H1 (cell line): Measurements from ENCODE around the gene HECTD4. TPM values are rescaled to one million over a fixed set of nuclear protein-coding genes. Genes with fewer than 3 reads are reported as not detected.

Source experiments
- CTCF ChIA-PET: fragments of 300-600 bp; sonication (Branson Sonifier 250); formaldehyde crosslinking; loops from one replicate; lab custom pipeline; 2021; ENCODE audit not compliant: partially characterized antibody; lab: Charles Lee
- POLR2A ChIA-PET: fragments of 300-600 bp; sonication (Branson Sonifier 250); formaldehyde crosslinking; loops from one replicate; lab custom pipeline; 2021; ENCODE audit warnings: inconsistent platforms; ENCODE audit not compliant: partially characterized antibody; lab: Charles Lee
- DNase-seq, 2 experiments: peaks; one replicate each; pipeline versions ENCODE4 v3.0.0 to v3.0.0-alpha.2; 2010 to 2022; ENCODE audit warnings: low spot score in 2 of 2, low read depth in 1 of 2, mixed read lengths in 1 of 2
- FAIRE-seq: peaks from 2 replicates; lab custom pipeline; 2011; peaks lifted over from hg19 to GRCh38; lab: Jason Lieb, UNC
- H2AFZ ChIP-seq: 2 replicates; pipeline ENCODE4 v1.8.1; 2012; ENCODE audit warnings: low read length, inconsistent platforms
- H2AK5ac ChIP-seq: 2 replicates; pipeline ENCODE4 v1.6.1; 2013; ENCODE audit warnings: low read depth, low read length
- H2BK120ac ChIP-seq: replicated peaks from 2 replicates; pipeline ENCODE3; 2013; ENCODE audit warnings: low read depth, low read length, inconsistent platforms
- H2BK12ac ChIP-seq: 2 replicates; pipeline ENCODE4 v1.6.1; 2013; ENCODE audit warnings: low read depth, low read length
- H2BK15ac ChIP-seq: 2 replicates; pipeline ENCODE4 v1.6.1; 2013; ENCODE audit warnings: low read length
- H2BK20ac ChIP-seq: 2 replicates; pipeline ENCODE4 v1.6.1; 2013; ENCODE audit warnings: low read length
- H2BK5ac ChIP-seq: 2 replicates; pipeline ENCODE4 v1.6.1; 2013; ENCODE audit warnings: low read depth, low read length
- H3K14ac ChIP-seq: 2 replicates; pipeline ENCODE4 v1.6.1; 2013; ENCODE audit warnings: inconsistent platforms; ENCODE audit not compliant: insufficient read length
- H3K18ac ChIP-seq: 2 replicates; pipeline ENCODE4 v1.6.1; 2013; ENCODE audit warnings: low read length; ENCODE audit errors: extremely low read depth
- H3K23ac ChIP-seq: 2 replicates; pipeline ENCODE4 v1.6.1; 2013; ENCODE audit warnings: inconsistent platforms; ENCODE audit not compliant: insufficient read length
- H3K23me2 ChIP-seq: 2 replicates; pipeline ENCODE4 v1.6.1; 2013; ENCODE audit warnings: low read depth, low read length
- H3K27ac ChIP-seq: 2 replicates; pipeline ENCODE4 v1.6.1; 2011; ENCODE audit warnings: low read depth, low read length, inconsistent platforms
- H3K27me3 ChIP-seq, 4 experiments: replicated peaks in 1 of 4; 1 replicate in 1 of 4; 2 replicates in 3 of 4; pipeline versions ENCODE4 v1.6.1 to v1.8.1; 2011 to 2013; ENCODE audit warnings: low read length in 3 of 4, mild to moderate bottlenecking in 3 of 4, inconsistent platforms in 2 of 4, mixed read lengths in 2 of 4, moderate library complexity in 1 of 4; ENCODE audit not compliant: control insufficient read depth in 3 of 4, insufficient read depth in 3 of 4; ENCODE audit errors: extremely low read depth in 1 of 4
- H3K36me3 ChIP-seq, 4 experiments: 2 replicates each; pipeline versions ENCODE4 v1.6.1 to v1.8.1; 2011 to 2013; ENCODE audit warnings: mild to moderate bottlenecking in 4 of 4, low read length in 3 of 4, moderate library complexity in 2 of 4, control low read depth in 1 of 4, inconsistent platforms in 1 of 4; ENCODE audit not compliant: insufficient read depth in 4 of 4, control insufficient read depth in 2 of 4
- H3K4ac ChIP-seq: replicated peaks from 2 replicates; pipeline ENCODE3; 2013; ENCODE audit warnings: low read length, low read depth, mixed read lengths, inconsistent platforms; ENCODE audit not compliant: insufficient read length
- H3K4me1 ChIP-seq, 4 experiments: replicated peaks in 1 of 4; 1 replicate in 1 of 4; 2 replicates in 3 of 4; pipeline versions ENCODE4 v1.6.1 to v1.8.1; 2011 to 2013; ENCODE audit warnings: low read length in 3 of 4, inconsistent platforms in 2 of 4, mixed read lengths in 1 of 4; ENCODE audit not compliant: insufficient read depth in 4 of 4, control insufficient read depth in 3 of 4
- H3K4me2 ChIP-seq, 2 experiments: 2 replicates each; pipeline versions ENCODE4 v1.6.1 to v1.8.1; 2011 to 2013; ENCODE audit warnings: low read depth in 2 of 2, low read length in 2 of 2, control low read depth in 1 of 2, inconsistent platforms in 1 of 2, mild to moderate bottlenecking in 1 of 2; ENCODE audit not compliant: insufficient read depth in 1 of 2
- H3K4me3 ChIP-seq, 4 experiments: fragments of 200-600, 300-600 bp in 1 of 4; sonication (generic), shearing (Covaris generic), sonication (Bioruptor Twin) in 1 of 4; 2 replicates each; pipeline versions ENCODE4 v1.5.1 to v1.8.1; 2011 to 2016; ENCODE audit warnings: low read length in 4 of 4, low read depth in 3 of 4, control low read depth in 2 of 4, inconsistent platforms in 2 of 4, mild to moderate bottlenecking in 2 of 4, mixed read lengths in 1 of 4, moderate library complexity in 1 of 4; ENCODE audit not compliant: insufficient read depth in 2 of 4; ENCODE audit errors: extremely low read depth in 1 of 4
- H3K56ac ChIP-seq: replicated peaks from 2 replicates; pipeline ENCODE3; 2013; ENCODE audit warnings: low read depth, mild to moderate bottlenecking, mixed read lengths, low read length, inconsistent platforms; ENCODE audit not compliant: insufficient read length
- H3K79me1 ChIP-seq: 2 replicates; pipeline ENCODE4 v1.6.1; 2013; ENCODE audit warnings: low read depth, low read length, control low read depth
- H3K79me2 ChIP-seq, 2 experiments: 2 replicates each; pipeline versions ENCODE4 v1.6.1 to v1.8.1; 2012 to 2013; ENCODE audit warnings: low read length in 2 of 2, mild to moderate bottlenecking in 2 of 2, inconsistent platforms in 1 of 2; ENCODE audit not compliant: insufficient read depth in 2 of 2, control insufficient read depth in 1 of 2
- H3K9ac ChIP-seq, 4 experiments: replicated peaks in 1 of 4; 1 replicate in 1 of 4; 2 replicates in 3 of 4; pipeline versions ENCODE4 v1.6.1 to v1.8.1; 2011 to 2013; ENCODE audit warnings: low read depth in 3 of 4, low read length in 3 of 4, control low read depth in 2 of 4, mild to moderate bottlenecking in 2 of 4, moderate library complexity in 2 of 4, inconsistent platforms in 1 of 4; ENCODE audit errors: extremely low read depth in 1 of 4
- H3K9me3 ChIP-seq, 2 experiments: 2 replicates each; pipeline versions ENCODE4 v1.6.1 to v1.8.1; 2012 to 2013; ENCODE audit warnings: mild to moderate bottlenecking in 2 of 2, moderate library complexity in 2 of 2, control low read depth in 1 of 2, inconsistent platforms in 1 of 2, low read depth in 1 of 2, low read length in 1 of 2, mixed read lengths in 1 of 2; ENCODE audit not compliant: insufficient read depth in 2 of 2
- H4K20me1 ChIP-seq, 2 experiments: replicated peaks in 1 of 2; 2 replicates each; pipeline versions ENCODE3 to v1.8.1; 2011 to 2013; ENCODE audit warnings: inconsistent platforms in 2 of 2, low read length in 2 of 2, mild to moderate bottlenecking in 1 of 2; ENCODE audit not compliant: insufficient read depth in 2 of 2, control insufficient read depth in 1 of 2
- H4K5ac ChIP-seq: 2 replicates; pipeline ENCODE4 v1.6.1; 2013; ENCODE audit warnings: low read length, low read depth, mixed read lengths, inconsistent platforms; ENCODE audit not compliant: insufficient read length
- H4K8ac ChIP-seq: 2 replicates; pipeline ENCODE4 v1.8.0; 2013; ENCODE audit warnings: mild to moderate bottlenecking, moderate library complexity, low read length, inconsistent platforms; ENCODE audit not compliant: insufficient read depth; ENCODE audit errors: extremely low read depth
- H4K91ac ChIP-seq: replicated peaks from 2 replicates; pipeline ENCODE3; 2013; ENCODE audit warnings: low read length, mixed read lengths, inconsistent platforms; ENCODE audit not compliant: insufficient read length
- BRCA1 ChIP-seq: IDR thresholded peaks from 2 replicates; pipeline ENCODE4 v1.6.1; 2012; ENCODE audit warnings: low read depth, low read length, improper control_type of control experiment
- CREB1 ChIP-seq: IDR thresholded peaks from 2 replicates; pipeline ENCODE4 v1.6.1; 2012; ENCODE audit warnings: inconsistent platforms
- CTBP2 ChIP-seq: IDR thresholded peaks from 2 replicates; pipeline ENCODE4 v1.7.0; 2011; ENCODE audit warnings: borderline replicate concordance, mild to moderate bottlenecking, moderate library complexity, mixed read lengths, low read length; ENCODE audit not compliant: insufficient read depth, insufficient read length
- E2F6 ChIP-seq: IDR thresholded peaks from 2 replicates; pipeline ENCODE4 v1.6.1; 2012; ENCODE audit warnings: inconsistent platforms
- EGR1 ChIP-seq: IDR thresholded peaks from 2 replicates; pipeline ENCODE4 v1.6.1; 2011; ENCODE audit warnings: low read depth, low read length, borderline replicate concordance
- EZH2 ChIP-seq: fragments of 200-600 bp; sonication (generic); IDR thresholded peaks from 2 replicates; pipeline ENCODE4 v1.7.1; 2012; ENCODE audit warnings: low read depth, mild to moderate bottlenecking, moderate library complexity, low read length, inconsistent platforms; ENCODE audit not compliant: severe bottlenecking
- MAFK ChIP-seq: IDR thresholded peaks from 2 replicates; pipeline ENCODE4 v1.6.1; 2012; ENCODE audit warnings: low read depth, mild to moderate bottlenecking, improper control_type of control experiment, low read length
- RAD21 ChIP-seq, 2 experiments: IDR thresholded peaks in 1 of 2; conservative IDR thresholded peaks in 1 of 2; 2 replicates each; pipeline ENCODE4 v1.6.1; 2011; ENCODE audit warnings: low read depth in 2 of 2, low read length in 2 of 2, improper control_type of control experiment in 1 of 2, inconsistent platforms in 1 of 2, mild to moderate bottlenecking in 1 of 2, moderate library complexity in 1 of 2
- TCF12 ChIP-seq: IDR thresholded peaks from 2 replicates; pipeline ENCODE4 v1.6.1; 2011; ENCODE audit warnings: low read depth, mild to moderate bottlenecking, low read length
- TEAD4 ChIP-seq: IDR thresholded peaks from 2 replicates; pipeline ENCODE4 v1.6.1; 2012; ENCODE audit warnings: low read depth, low read length, inconsistent platforms, mixed read lengths
- YY1 ChIP-seq: IDR thresholded peaks from 2 replicates; pipeline ENCODE4 v1.6.1; 2011; ENCODE audit warnings: low read depth, mild to moderate bottlenecking, low read length
- ZNF274 ChIP-seq: IDR thresholded peaks from 2 replicates; pipeline ENCODE4 v1.7.0; 2012; ENCODE audit warnings: low read length, borderline replicate concordance; ENCODE audit errors: extremely low read depth
- WGBS, 2 experiments: shearing (Covaris generic) in 1 of 2; methylation state at CpG; one replicate each; pipeline versions ENCODE4 v1.1.6 to v1.1.7; 2013 to 2015; ENCODE audit warnings: low lambda C conversion rate in 2 of 2, mixed read lengths in 2 of 2, inconsistent platforms in 1 of 2, low coverage in 1 of 2, missing lambda C conversion rate in 1 of 2; ENCODE audit not compliant: insufficient replicate concordance in 2 of 2, insufficient coverage in 1 of 2, insufficient read length in 1 of 2; ENCODE audit errors: extremely low coverage in 1 of 2, missing lambda C conversion rate in 1 of 2; 5-methylcytosine and 5-hydroxymethylcytosine counted together
- polyA plus RNA-seq, 7 experiments: library from polyadenylated mRNA; depleted of rRNA in 3 of 7; stranded (reverse) in 5 of 7; unstranded in 2 of 7; fragments of >200 nt in 5 of 7; fragments of 200-250 nt in 2 of 7; gene quantifications; 1 replicate in 5 of 7; 2 replicates in 1 of 7; 4 replicates in 1 of 7; pipeline versions ENCODE4 v1.2.1 to v1.2.3, GENCODE V29; 2011 to 2013; ENCODE audit warnings: missing spikeins in 2 of 7, mixed read lengths in 2 of 7
- total RNA-seq: library from RNA; stranded (reverse); fragmentation: NEBNext Ultra II Directional; extraction: Animal tissue kit (Norgen Biotek cat#: 25700); gene quantifications from 2 replicates; pipeline ENCODE4 v1.2.1, GENCODE V29; 2021

HECTD4 gene
- total and polyA plus RNA-seq, 2 of the 8 experiments (the other 6 are each of a cell fraction or from before 2014, with no cell fraction given): 6.5 to 33.7 TPM

GRCh38 chr12:112198120-112198733, 184.0 kb downstream of the HECTD4 start:
- Histone ChIP-seq H4K8ac (no peak overlapping the region), H3K23me2 (no peaks in the 10 kb centered on the region), H3K4me3 (no peak overlapping the region), H3K36me3 (peaks cover 2 to 34% (median 12%) of the 10 kb centered on the region in 4 experiments; a peak in 6 of 8 replicates), H3K4ac (no peak overlapping the region), H3K4me1 (no peaks in the 10 kb centered on the region), H4K91ac (no peak overlapping the region), H3K14ac (no peak overlapping the region), H3K23ac (no peak overlapping the region), H3K4me2 (no peak overlapping the region), H4K5ac (no peak overlapping the region), H3K9me3 (no peaks in the 10 kb centered on the region), H2AFZ (no peak overlapping the region), H2BK20ac (no peak overlapping the region), H2BK5ac (no peak overlapping the region), H3K79me1 (no peaks in the 10 kb centered on the region), H4K20me1 (no peaks in the 10 kb centered on the region), H2BK12ac (no peak overlapping the region), H2AK5ac (no peak overlapping the region), H3K9ac (no peak overlapping the region; a peak in 1 of 7 replicates), H3K18ac (no peak overlapping the region), H3K27me3 (peaks cover 0 to 1% (median 0%) of the 10 kb centered on the region in 4 experiments; a peak in 1 of 7 replicates), H3K27ac (no peak overlapping the region), H2BK15ac (no peak overlapping the region), H3K79me2 (no peaks in the 10 kb centered on the region), H3K56ac (no peak overlapping the region), H2BK120ac (no peak overlapping the region)
- FAIRE-seq (peak; percentile 86), DNase-seq (peak; percentile 53 to 82)
- ChIA-PET CTCF (interaction anchor here (0.5 to 5.0 kb wide), 48 partner anchors 8 to 649 kb away, joined by 3 to 46 read pairs (median 4); partner anchors contain the start of gene HECTD4), POLR2A (interaction anchor here (0.7 to 1.7 kb wide), 3 partner anchors 189 to 218 kb away, joined by 3 to 7 read pairs (median 3); no protein-coding TSS in a partner anchor)
- WGBS, 2 experiments: 75% methylated on average over 9 of the region's 9 CpGs; no CpG with 5 or more reads in 1 of the 2 experiments
- TF ChIP-seq TCF12: no peak
- no peak for TF ChIP-seq MAFK
- no peak for TF ChIP-seq YY1
- no peak for TF ChIP-seq EGR1
- no peak for TF ChIP-seq EZH2
- peak; percentile 84 to 88 for TF ChIP-seq RAD21 (IDR thresholded peaks at IDR 0.05 in 1 of 2, conservative IDR thresholded peaks at IDR 0.05 in 1 of 2; ENCODE audit: low read depth in 2 of 2, low read length in 2 of 2)
- TF ChIP-seq TEAD4: no peak
- no peak for TF ChIP-seq ZNF274
- TF ChIP-seq CTBP2: no peak
- TF ChIP-seq CREB1: 0 out of 2 replicates have a peak, but pooled peaks have one; percentile 38
- no peak for TF ChIP-seq E2F6
- TF ChIP-seq BRCA1: no peak
